ENCODE results near the gene CDHR3.
"Not testable (repeated sequence)": the region's sequence is repeated elsewhere in the genome, so short reads cannot be mapped to it uniquely, and the experiment has no call there.

The CDHR3 gene

GRCh38 chr7:105996860-105997737 is 34.0 kb downstream of the CDHR3 start:
- DNase-seq (ENCODE audit: low spot score) = no peak

GRCh38 chr7:105999256-105999655 is 36.2 kb downstream of the CDHR3 start:
- DNase-seq (ENCODE audit: low spot score) = no peak

- no peak for DNase-seq (ENCODE audit: low spot score)
Measured at GRCh38 chr7:106001196-106001595, 38.1 kb downstream of the CDHR3 start.

GRCh38 chr7:106001886-106002285 is 38.8 kb downstream of the CDHR3 start:
- DNase-seq (ENCODE audit: low spot score) = no peak

- DNase-seq (ENCODE audit: low spot score) = no peak
Measured at GRCh38 chr7:106003525-106004064, 40.5 kb downstream of the CDHR3 start.

- DNase-seq (ENCODE audit: low spot score) = no peak
Measured at GRCh38 chr7:106006906-106007305, 43.8 kb downstream of the CDHR3 start.

GRCh38 chr7:106007796-106008195 is 44.7 kb downstream of the CDHR3 start:
- not testable (repeated sequence) for DNase-seq (ENCODE audit: low spot score)

- peak; percentile 99 for DNase-seq (ENCODE audit: low spot score)
Measured at GRCh38 chr7:106009503-106010226, 46.6 kb downstream of the CDHR3 start.

GRCh38 chr7:106010331-106010730 is 47.3 kb downstream of the CDHR3 start:
- DNase-seq (ENCODE audit: low spot score) = no peak

- DNase-seq (ENCODE audit: low spot score) = no peak
Measured at GRCh38 chr7:106010866-106011265, 47.8 kb downstream of the CDHR3 start.

GRCh38 chr7:106012184-106012583 is 49.1 kb downstream of the CDHR3 start:
- DNase-seq (ENCODE audit: low spot score) = no peak

GRCh38 chr7:106012935-106013439 is 49.9 kb downstream of the CDHR3 start:
- no peak for DNase-seq (ENCODE audit: low spot score)

GRCh38 chr7:106015381-106016218 is 52.5 kb downstream of the CDHR3 start:
- no peak for DNase-seq (ENCODE audit: low spot score)

- no peak for DNase-seq (ENCODE audit: low spot score)
Measured at GRCh38 chr7:106016331-106016730, 53.3 kb downstream of the CDHR3 start.

GRCh38 chr7:106017657-106018056 is 54.6 kb downstream of the CDHR3 start:
- no peak for DNase-seq (ENCODE audit: low spot score)

GRCh38 chr7:106018566-106019469 is 55.8 kb downstream of the CDHR3 start:
- DNase-seq (ENCODE audit: low spot score) = no peak

- DNase-seq (ENCODE audit: low spot score) = no peak
Measured at GRCh38 chr7:106019470-106019820, 56.4 kb downstream of the CDHR3 start.

GRCh38 chr7:106021151-106022067 is 58.3 kb downstream of the CDHR3 start:
- no peak for DNase-seq (ENCODE audit: low spot score)

- peak; percentile 23 for DNase-seq (ENCODE audit: low spot score)
Measured at GRCh38 chr7:106022193-106022821, 59.2 kb downstream of the CDHR3 start.

Measured in SW480 (cell line).